ENCODE results near the gene ITPR2. TPM values are rescaled to one million over a fixed set of nuclear protein-coding genes. Genes with fewer than 3 reads are reported as not detected.

ITPR2 gene
- total and polyA plus RNA-seq, 2 of the 8 experiments (the other 6 are each of a cell fraction or from before 2014, with no cell fraction given) = 4.1 to 48.3 TPM

- Histone ChIP-seq H3K23ac (ENCODE audit: insufficient read length) (no peak overlapping the region), H4K91ac (replicated peaks; ENCODE audit: insufficient read length, low read length) (no peak overlapping the region), H2BK20ac (ENCODE audit: low read length) (no peak overlapping the region), H3K27me3 (replicated peaks in 1 of 4; ENCODE audit: control insufficient read depth in 3 of 4, extremely low read depth in 1 of 4, insufficient read depth in 3 of 4, low read length in 3 of 4) (no peaks in the 10 kb centered on the region), H2BK5ac (ENCODE audit: low read depth, low read length) (no peak overlapping the region), H3K4me1 (replicated peaks in 1 of 4; ENCODE audit: control insufficient read depth in 3 of 4, insufficient read depth in 4 of 4, low read length in 3 of 4) (peaks cover 0 to 6% (median under 1%) of the 10 kb centered on the region in 4 experiments; a peak in 3 of 7 replicates), H3K4ac (replicated peaks; ENCODE audit: insufficient read length, low read depth, low read length) (no peak overlapping the region), H2AFZ (ENCODE audit: low read length) (no peak overlapping the region), H3K36me3 (ENCODE audit: control insufficient read depth in 2 of 4, insufficient read depth in 4 of 4, low read length in 3 of 4) (no peaks in the 10 kb centered on the region), H3K27ac (ENCODE audit: low read depth, low read length) (no peak overlapping the region), H2BK15ac (ENCODE audit: low read length) (no peak overlapping the region), H4K20me1 (replicated peaks in 1 of 2; ENCODE audit: control insufficient read depth in 1 of 2, insufficient read depth in 2 of 2, low read length in 2 of 2) (no peaks in the 10 kb centered on the region), H4K5ac (ENCODE audit: insufficient read length, low read depth, low read length) (no peak overlapping the region), H3K79me2 (ENCODE audit: control insufficient read depth in 1 of 2, insufficient read depth in 2 of 2, low read length in 2 of 2) (no peaks in the 10 kb centered on the region), H3K56ac (replicated peaks; ENCODE audit: insufficient read length, low read depth, low read length) (no peak overlapping the region), H2AK5ac (ENCODE audit: low read depth, low read length) (no peak overlapping the region), H3K4me2 (ENCODE audit: insufficient read depth in 1 of 2, low read depth in 2 of 2, low read length in 2 of 2) (no peak overlapping the region), H2BK120ac (replicated peaks; ENCODE audit: low read depth, low read length) (no peak overlapping the region), H3K79me1 (ENCODE audit: low read depth, low read length) (no peaks in the 10 kb centered on the region), H3K9ac (replicated peaks in 1 of 4; ENCODE audit: extremely low read depth in 1 of 4, low read depth in 3 of 4, low read length in 3 of 4) (no peak overlapping the region), H4K8ac (ENCODE audit: extremely low read depth, insufficient read depth, low read length) (no peak overlapping the region), H2BK12ac (ENCODE audit: low read depth, low read length) (no peak overlapping the region), H3K4me3 (ENCODE audit: extremely low read depth in 1 of 4, insufficient read depth in 2 of 4, low read depth in 3 of 4, low read length in 4 of 4) (no peak overlapping the region), H3K14ac (ENCODE audit: insufficient read length) (no peak overlapping the region), H3K23me2 (ENCODE audit: low read depth, low read length) (no peaks in the 10 kb centered on the region), H3K18ac (ENCODE audit: extremely low read depth, low read length) (no peak overlapping the region), H3K9me3 (ENCODE audit: insufficient read depth in 2 of 2, low read depth in 1 of 2, low read length in 1 of 2) (no peaks in the 10 kb centered on the region)
- ChIA-PET POLR2A (ENCODE audit: partially characterized antibody) (no interaction called here), CTCF (ENCODE audit: partially characterized antibody) (interaction anchor here (0.9 to 2.0 kb wide), 3 partner anchors 14 to 243 kb away, joined by 3 to 5 read pairs (median 3); no protein-coding TSS in a partner anchor)
- FAIRE-seq (no peak), DNase-seq (ENCODE audit: low read depth in 1 of 2, low spot score in 2 of 2) (no peak)
- 91% methylated on average over 1 of the region's 1 CpG; no CpG with 5 or more reads in 1 of the 2 experiments for WGBS, 2 experiments (ENCODE audit: extremely low coverage in 1 of 2, insufficient coverage in 1 of 2, insufficient read length in 1 of 2, insufficient replicate concordance in 2 of 2, low coverage in 1 of 2, low lambda C conversion rate in 2 of 2, missing lambda C conversion rate in 1 of 2)
- TF ChIP-seq HDAC6 (IDR thresholded peaks at IDR 0.05; ENCODE audit: low read depth, low read length) (no peak), CTBP2 (IDR thresholded peaks at IDR 0.05; ENCODE audit: borderline replicate concordance, insufficient read depth, insufficient read length, low read length) (no peak), GABPA (IDR thresholded peaks at IDR 0.05; ENCODE audit: borderline replicate concordance, insufficient read depth, low read length) (no peak), CBX8 (IDR thresholded peaks at IDR 0.05; ENCODE audit: borderline replicate concordance, low read depth, low read length) (no peak), ASH2L (IDR thresholded peaks at IDR 0.05; ENCODE audit: low read length) (no peak), YY1 (IDR thresholded peaks at IDR 0.05; ENCODE audit: low read depth, low read length) (no peak), JUN (IDR thresholded peaks at IDR 0.05; ENCODE audit: low read depth, low read length) (no peak), CTCF (IDR thresholded peaks at IDR 0.05; ENCODE audit: control extremely low read depth in 1 of 3, insufficient read depth in 1 of 3, low read depth in 1 of 3, low read length in 3 of 3) (no peak), SP2 (IDR thresholded peaks at IDR 0.05; ENCODE audit: low read length) (no peak), CEBPB (IDR thresholded peaks at IDR 0.05; ENCODE audit: low read depth, low read length) (no peak), MAFK (IDR thresholded peaks at IDR 0.05; ENCODE audit: low read depth, low read length) (no peak), RBBP5 (IDR thresholded peaks at IDR 0.05; ENCODE audit: borderline replicate concordance, low read depth, low read length) (no peak), RFX5 (IDR thresholded peaks at IDR 0.05; ENCODE audit: borderline replicate concordance, low read depth, low read length) (no peak)
These were observed 492.3 kb downstream of the ITPR2 start for GRCh38 chr12:26340649-26341048.
